GM12865 (cell line): ENCODE measurements around the gene PDLIM7.
A peak's percentile ranks its signal among the peaks of the same experiment; 100 is the strongest.

Source experiments
- DNase-seq: peaks from one replicate; pipeline ENCODE4 v3.0.0; 2010; ENCODE audit warnings: low read depth
- H3K4me3 ChIP-seq: 2 replicates; pipeline ENCODE4 v1.5.1; 2011; ENCODE audit warnings: mild to moderate bottlenecking, low read depth, low read length, control low read depth
- TF ChIP-seq, protein P1 (sequence below): IDR thresholded peaks from 2 replicates; pipeline ENCODE4 v1.5.1; 2011; ENCODE audit warnings: low read length, control low read depth, low read depth, inconsistent platforms; ENCODE audit not compliant: insufficient read depth; ENCODE audit errors: missing control alignments

The PDLIM7 gene

GRCh38 chr5:177493795-177494345 lies 3.5 kb downstream of the PDLIM7 start:
- H3K4me3 ChIP-seq = no peak overlapping the region
- TF ChIP-seq, protein P1, sequence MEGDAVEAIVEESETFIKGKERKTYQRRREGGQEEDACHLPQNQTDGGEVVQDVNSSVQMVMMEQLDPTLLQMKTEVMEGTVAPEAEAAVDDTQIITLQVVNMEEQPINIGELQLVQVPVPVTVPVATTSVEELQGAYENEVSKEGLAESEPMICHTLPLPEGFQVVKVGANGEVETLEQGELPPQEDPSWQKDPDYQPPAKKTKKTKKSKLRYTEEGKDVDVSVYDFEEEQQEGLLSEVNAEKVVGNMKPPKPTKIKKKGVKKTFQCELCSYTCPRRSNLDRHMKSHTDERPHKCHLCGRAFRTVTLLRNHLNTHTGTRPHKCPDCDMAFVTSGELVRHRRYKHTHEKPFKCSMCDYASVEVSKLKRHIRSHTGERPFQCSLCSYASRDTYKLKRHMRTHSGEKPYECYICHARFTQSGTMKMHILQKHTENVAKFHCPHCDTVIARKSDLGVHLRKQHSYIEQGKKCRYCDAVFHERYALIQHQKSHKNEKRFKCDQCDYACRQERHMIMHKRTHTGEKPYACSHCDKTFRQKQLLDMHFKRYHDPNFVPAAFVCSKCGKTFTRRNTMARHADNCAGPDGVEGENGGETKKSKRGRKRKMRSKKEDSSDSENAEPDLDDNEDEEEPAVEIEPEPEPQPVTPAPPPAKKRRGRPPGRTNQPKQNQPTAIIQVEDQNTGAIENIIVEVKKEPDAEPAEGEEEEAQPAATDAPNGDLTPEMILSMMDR = no peak
- no peak for DNase-seq

GRCh38 chr5:177492841-177493240 lies 4.6 kb downstream of the PDLIM7 start:
- no peak overlapping the region for H3K4me3 ChIP-seq
- TF ChIP-seq, protein P1 = no peak
- DNase-seq = no peak

DNA sequence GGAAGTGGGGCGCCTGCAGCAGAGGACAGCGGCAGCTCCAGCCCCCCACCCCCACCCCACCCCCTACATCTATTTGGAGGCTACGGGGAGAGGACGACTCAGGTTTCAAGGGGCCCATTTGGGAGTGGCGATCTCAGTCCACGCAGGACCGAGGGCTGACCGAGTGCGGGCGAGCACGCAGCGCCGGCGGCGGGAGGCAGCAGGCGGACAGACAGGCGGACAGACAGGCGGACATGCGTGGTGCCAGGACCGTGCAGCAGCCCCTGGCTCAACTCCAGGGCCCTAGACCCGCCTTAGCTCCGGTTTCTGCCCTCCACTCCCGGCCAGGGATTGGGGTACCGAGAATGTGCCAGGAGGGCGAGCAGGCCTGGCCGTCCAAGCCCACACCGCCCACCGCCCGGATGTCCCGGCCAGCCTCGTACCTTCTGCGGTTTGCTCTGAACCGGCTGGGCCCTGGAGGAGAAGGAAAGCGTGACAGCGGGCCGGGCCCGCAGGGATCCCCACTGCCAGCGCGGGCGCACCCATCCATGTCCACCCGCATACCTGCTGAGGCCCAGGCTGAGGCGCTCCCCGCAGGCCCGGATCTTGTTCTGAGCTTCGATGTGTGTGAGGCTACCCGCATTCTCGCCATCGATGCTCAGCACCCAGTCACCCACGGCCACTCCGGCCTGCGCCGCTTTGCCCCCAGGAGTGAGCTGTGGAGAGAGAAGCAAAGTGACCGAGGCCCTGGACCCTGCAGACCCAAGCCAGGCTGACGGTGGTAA lies 5.2 kb downstream of the PDLIM7 start:
- no peak overlapping the region for H3K4me3 ChIP-seq
- no peak for DNase-seq
- TF ChIP-seq, protein P1 = no peak

GRCh38 chr5:177491429-177491945 lies 5.9 kb downstream of the PDLIM7 start:
- DNase-seq = peak; percentile 76
- no peak overlapping the region for H3K4me3 ChIP-seq
- TF ChIP-seq, protein P1 = peak; percentile 72

GRCh38 chr5:177490992-177491391 lies 6.4 kb downstream of the PDLIM7 start:
- no peak overlapping the region for H3K4me3 ChIP-seq
- TF ChIP-seq, protein P1 = no peak
- no peak for DNase-seq

DNA sequence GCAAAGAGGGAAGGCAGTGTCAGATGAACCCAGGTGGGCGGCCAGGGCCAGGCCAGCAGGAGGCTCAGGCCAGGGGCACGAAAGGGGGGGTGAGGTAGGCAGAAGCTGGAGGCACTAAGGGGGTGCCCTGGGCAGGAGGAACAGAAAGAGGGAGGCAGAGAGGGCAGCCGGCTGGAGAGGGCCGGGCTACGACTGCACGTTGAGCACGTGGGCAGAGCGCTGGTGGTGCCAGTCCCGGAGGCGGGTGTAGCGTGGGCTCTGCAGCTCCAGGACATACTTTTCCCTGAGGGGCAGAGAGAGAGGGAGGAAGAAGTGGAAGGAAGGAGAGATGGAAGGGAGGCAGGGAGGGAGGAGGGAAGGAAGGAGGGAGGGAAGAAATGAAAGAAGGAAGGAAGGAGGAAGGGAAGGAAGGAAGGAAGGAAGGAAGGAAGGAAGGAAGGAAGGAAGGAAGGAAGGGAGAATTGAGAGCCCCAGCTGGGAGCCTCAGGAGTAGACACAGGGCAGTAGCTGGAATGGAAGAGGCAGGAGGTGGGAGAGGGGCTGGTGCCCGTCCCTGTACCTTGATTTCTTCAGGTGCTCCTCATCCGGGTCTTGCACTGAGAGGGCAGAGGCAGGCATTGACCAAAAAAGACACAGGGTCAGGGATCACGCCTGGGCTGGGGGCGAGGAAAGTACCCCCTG lies 7.0 kb downstream of the PDLIM7 start:
- no peak overlapping the region for H3K4me3 ChIP-seq
- no peak for DNase-seq
- TF ChIP-seq, protein P1 = no peak
